CD4-positive, alpha-beta T cell treated with Interleukin-4 for 1 hour (primary cell): Measurements from ENCODE around the gene AKAP8.
"Not testable (repeated sequence)": the region's sequence is repeated elsewhere in the genome, so short reads cannot be mapped to it uniquely, and the experiment has no call there.

Experiments
- DNase-seq, 2 donors: peaks; one replicate each; pipeline ENCODE4 v3.0.0-alpha.2; 2020 to 2022

Gene AKAP8

GRCh38 chr19:15372470-15372869, 7.1 kb downstream of the AKAP8 start:
- DNase-seq = no peak

DNA sequence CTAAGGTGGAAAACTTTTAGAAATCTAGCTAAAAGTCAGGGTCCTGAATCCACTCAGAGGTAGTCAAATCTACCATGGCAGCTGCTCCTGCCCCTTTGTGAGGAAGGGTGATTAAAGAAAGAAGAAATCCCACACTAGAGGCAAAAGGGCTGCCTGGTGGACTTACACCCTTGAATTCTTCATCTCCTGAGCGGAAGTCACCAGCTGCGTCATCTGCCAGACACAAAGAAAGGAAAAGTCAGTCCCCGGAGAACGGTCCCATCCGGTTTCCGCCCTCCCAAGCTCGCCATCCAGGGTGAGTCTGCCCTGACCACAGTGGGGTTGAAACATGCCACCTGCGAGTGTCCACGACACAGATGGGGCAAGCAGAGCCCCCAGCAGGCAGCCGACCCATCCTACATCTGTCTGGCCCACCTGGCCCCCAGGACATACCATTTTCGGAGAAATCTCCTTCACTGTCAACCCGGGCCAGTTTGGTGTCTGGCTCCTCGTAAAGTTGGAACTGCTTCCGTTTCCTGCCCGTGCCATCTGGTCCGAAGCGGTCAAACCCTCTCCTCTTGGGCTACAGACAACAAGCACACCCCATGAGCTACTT, 7.7 kb downstream of the AKAP8 start:
- DNase-seq = no peak

GRCh38 chr19:15371119-15371518, 8.5 kb downstream of the AKAP8 start:
- no peak for DNase-seq

GRCh38 chr19:15369594-15369891, 10.0 kb downstream of the AKAP8 start:
- DNase-seq = no peak

DNA sequence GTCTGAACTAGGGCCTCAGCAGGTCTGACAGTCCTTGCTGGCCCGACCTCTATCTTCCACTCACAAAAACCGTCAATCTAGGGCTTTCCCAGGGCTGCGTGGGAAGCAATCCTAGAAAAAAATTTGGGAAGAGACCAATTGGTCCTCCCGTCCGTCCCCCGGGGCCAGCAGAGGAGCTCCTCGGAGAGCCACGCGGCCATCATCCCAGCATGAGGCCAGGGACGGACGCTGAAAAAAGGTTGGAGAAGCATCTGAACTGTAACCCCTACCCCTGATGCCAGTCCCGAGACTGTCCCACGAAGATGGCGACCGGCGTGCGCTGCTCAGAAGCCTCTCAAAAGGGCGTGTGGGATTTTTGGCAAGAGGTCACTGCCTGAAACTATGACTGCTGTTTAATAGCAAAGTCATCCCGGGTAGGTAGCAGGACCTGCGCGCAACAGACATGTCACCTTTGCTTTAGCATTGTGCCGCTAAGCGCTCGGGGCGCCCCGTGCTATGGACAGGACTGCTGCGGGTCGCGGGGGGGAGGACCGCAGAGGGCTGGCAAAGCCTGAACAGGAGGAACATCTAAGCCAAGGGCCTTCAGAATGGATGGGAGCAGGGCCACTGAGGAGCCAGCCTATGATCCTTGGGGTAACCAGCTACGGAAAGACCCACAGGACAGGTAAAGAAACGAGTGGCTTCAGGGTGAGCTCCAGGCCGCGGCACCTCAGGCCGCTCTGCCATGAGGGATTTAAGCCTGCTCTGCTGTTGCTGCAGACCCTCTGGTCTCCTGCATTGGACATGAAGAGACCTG, 10.6 kb downstream of the AKAP8 start:
- no peak for DNase-seq

DNA sequence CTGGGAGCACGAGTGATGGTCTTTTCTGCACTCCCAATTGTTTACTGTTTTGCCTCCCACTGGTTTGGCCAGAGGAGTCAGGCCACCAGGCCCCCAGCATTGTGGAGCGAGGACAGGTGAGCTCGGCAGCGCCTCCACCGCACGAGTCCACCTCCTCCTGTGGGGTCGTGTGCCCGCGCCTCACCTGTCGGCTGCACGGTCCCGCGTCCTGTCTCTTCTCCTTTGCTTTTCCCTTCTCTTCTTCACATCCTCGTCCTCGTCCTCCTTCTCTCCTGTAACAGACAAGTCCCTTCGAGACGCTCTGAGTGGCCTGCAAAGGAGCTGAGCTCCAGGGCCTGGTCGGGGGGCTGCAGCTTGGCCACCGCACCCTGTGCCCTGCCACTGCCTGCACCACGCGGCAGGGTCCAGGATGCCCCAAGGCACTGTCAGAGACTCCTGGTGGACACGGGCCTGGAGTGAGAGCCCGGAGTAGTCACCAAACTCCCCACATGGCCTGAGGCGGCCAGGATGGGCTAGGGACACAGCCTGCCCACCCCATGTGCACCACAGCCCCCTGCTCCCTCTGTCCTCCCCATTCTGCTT, 11.4 kb downstream of the AKAP8 start:
- no peak for DNase-seq

GRCh38 chr19:15367439-15367838, 12.1 kb downstream of the AKAP8 start:
- no peak for DNase-seq

GRCh38 chr19:15365264-15365663, 14.3 kb downstream of the AKAP8 start:
- no peak for DNase-seq

DNA sequence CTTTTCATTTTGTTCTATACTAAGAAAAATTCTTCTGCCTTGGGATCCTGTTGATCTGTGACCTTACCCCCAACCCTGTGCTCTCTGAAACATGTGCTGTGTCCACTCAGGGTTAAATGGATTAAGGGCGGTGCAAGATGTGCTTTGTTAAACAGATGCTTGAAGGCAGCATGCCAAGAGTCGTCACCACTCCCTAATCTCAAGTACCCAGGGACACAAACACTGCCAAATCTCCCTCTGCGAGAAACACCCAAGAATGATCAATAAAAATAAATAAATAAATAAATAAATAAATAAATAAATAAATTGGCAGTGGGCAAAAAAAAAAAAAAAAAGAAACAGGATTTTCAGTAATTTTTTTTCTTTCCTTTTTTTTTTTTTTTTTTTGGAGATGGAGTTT, 15.8 kb downstream of the AKAP8 start:
- DNase-seq = not testable (repeated sequence)

DNA sequence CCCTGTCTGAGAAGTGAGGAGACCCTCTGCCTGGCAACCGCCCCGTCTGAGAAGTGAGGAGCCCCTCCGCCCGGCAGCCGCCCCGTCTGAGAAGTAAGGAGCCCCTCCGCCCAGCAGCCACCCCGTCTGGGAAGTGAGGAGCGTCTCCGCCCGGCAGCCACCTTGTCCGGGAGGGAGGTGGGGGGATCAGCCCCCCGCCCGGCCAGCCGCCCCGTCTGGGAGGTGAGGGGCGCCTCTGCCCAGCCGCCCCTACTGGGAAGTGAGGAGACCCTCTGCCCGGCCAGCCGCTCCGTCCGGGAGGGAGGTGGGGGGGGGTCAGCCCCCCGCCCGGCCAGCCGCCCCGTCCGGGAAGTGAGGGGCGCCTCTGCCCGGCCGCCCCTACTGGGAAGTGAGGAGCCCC, 16.5 kb downstream of the AKAP8 start:
- not testable (repeated sequence) for DNase-seq

- not testable (repeated sequence) for DNase-seq
Observed at GRCh38 chr19:15360015-15360414, 19.6 kb downstream of the AKAP8 start.

GRCh38 chr19:15358918-15359317, 20.7 kb downstream of the AKAP8 start:
- DNase-seq = no peak

GRCh38 chr19:15357906-15358305, 21.7 kb downstream of the AKAP8 start:
- DNase-seq = no peak

- DNase-seq = no peak
Observed at GRCh38 chr19:15354566-15355296, 24.9 kb downstream of the AKAP8 start.

DNA sequence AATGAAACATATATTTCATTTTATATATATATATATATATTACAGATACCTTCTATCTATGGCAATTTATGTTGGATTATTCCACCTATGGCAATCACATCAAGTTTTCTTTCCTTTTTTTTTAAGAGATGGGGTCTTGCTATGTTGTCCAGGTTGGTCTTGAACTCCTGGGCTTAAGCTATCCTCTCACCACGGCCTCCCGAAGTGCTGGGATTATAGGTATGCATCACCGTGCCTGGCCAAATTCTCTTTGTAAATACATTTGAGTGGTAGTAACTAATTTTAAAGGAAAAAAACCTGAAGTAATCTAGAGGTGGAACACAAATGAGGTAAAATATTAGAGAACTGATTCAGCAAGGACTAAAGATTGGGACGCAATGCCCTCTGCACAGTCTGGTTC, 25.7 kb downstream of the AKAP8 start:
- no peak for DNase-seq

DNA sequence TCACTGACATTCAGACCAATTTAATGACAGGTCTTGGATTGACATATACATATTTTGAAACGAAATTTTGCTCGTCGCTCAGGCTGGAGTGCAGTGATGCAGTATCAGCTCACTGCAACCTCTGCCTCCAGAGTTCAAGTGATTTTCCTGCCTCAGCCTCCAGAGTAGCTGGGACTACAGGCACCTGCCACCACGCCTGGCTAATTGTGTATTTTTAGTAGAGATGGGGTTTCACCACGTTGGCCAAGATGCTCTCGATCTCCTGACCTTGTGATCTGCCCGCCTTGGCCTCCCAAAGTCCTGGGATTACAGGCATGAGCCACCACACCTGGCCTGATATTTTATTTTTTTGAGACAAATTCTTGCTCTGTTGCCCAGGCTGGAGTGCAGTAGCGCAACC, 27.1 kb downstream of the AKAP8 start:
- not testable (repeated sequence) for DNase-seq

DNA sequence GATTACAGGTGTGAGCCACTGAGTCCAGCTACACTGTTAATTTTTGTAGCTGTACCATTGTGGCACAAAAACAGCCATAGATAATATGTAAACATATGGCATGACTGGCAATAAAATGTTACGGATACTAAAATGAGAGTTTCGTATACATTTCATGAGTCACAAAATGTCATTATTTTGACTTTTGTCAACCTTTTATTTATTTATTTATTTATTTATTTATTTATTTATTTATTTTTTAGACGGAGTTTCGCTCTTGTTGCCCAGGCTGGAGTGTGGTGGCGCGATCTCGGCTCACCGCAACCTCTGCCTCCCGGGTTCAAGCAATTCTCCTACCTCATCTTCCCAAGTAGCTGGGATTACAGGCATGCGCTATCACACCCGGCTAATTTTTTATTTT, 38.3 kb downstream of the AKAP8 start:
- not testable (repeated sequence) for DNase-seq

DNA sequence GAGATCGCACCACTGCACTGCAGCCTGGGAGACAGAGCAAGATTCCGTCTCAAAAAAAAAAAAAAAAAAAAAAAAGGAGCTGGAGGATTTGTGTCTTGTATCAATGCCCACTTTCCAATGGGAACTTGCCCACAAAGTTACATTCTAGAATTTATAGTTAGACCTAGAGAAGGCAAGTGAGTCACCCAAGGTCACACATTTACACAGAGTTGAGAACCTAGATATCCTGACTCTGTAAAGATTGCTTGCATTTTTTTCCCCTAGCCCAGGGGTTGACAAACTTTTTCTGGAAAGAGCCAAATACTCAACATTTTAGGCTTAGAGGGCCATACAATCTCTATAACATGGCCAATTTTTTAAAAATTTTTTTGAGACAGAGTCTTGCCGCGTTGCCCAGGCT, 39.5 kb downstream of the AKAP8 start:
- no peak for DNase-seq

DNA sequence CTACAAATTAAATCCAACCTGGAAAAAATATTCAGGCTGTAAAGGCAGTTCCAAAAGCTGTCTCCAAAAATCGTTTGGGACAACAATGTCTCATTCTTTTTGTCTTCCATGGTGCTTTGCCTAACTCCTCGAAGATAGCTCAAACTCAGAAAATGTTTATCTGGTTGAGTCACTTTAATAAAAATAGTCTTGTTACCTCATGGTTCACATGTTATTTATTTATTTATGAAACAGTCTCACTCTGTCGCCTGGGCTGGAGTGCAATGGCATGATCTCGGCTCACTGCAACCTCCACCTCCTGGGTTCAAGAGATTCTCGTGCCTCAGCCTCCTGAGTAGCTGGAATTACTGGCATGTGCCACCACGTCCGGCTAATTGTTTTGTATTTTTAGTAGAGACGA, 42.4 kb downstream of the AKAP8 start:
- DNase-seq = no peak

- not testable (repeated sequence) for DNase-seq
Observed at GRCh38 chr19:15335992-15336391, 43.6 kb downstream of the AKAP8 start.

DNA sequence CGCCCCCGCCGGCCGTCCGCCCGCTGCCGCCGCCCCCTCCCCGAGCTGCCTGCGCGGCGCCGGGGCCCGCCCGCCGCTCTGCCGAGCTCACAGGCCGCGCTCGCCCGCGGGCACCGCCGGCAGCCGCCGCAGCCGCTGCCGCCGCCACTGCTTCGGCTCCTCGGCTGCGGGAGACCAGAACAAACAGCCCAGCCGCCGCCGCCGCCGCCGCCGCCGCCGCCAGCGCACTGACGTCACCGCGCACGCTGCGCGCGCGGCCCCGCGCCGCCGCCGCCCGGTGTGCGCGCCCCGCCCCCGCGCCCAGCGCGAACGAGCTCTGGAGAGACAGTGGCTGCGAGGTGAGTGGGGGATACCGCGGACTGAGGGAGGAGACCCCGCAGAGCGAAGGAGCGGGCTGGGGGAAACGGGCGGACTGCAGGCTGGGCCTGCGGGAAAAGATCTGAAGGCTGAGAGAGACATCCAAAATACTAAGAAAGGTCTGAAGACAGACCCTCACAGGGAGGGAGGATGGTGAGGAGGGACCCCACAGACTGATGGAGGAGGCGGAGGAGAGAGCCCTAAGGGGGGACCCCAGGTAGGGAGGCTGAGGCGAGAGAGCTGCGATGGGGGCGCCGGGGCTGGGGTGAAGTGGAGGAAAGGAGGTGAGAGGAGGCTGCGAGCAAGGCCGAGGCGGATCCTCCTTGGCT, 47.1 kb downstream of the AKAP8 start, which contains the start of gene BRD4:
TSS of gene BRD4 (minus strand) at position 229 of the 686 bp plus-strand sequence. CDS start 59,440 bp downstream, outside the sequence.
- DNase-seq = peak; percentile 71 to 79

GRCh38 chr19:15331419-15332310, 47.9 kb downstream of the AKAP8 start:
- DNase-seq = peak; percentile 61 to 70
